ENCODE results near the gene RPL11. TPM values are rescaled to one million over a fixed set of nuclear protein-coding genes. Genes with fewer than 3 reads are reported as not detected.

Gene RPL11
- polyA plus RNA-seq, 1 donor (not counting 4 experiments of a cell fraction or from before 2014, with no cell fraction given) = 2,447 TPM

- dilution Hi-C loops (cut with MboI; ENCODE audit: extremely low pct_ligation_motif_present, low sequenced_read_pairs) = no loop called here
- peak overlapping the region; percentile 90 for H2AFZ ChIP-seq (ENCODE audit: control insufficient read depth, low read length)
Measured at GRCh38 chr1:23742670-23743286, 51.2 kb downstream of the RPL11 start.

DNA sequence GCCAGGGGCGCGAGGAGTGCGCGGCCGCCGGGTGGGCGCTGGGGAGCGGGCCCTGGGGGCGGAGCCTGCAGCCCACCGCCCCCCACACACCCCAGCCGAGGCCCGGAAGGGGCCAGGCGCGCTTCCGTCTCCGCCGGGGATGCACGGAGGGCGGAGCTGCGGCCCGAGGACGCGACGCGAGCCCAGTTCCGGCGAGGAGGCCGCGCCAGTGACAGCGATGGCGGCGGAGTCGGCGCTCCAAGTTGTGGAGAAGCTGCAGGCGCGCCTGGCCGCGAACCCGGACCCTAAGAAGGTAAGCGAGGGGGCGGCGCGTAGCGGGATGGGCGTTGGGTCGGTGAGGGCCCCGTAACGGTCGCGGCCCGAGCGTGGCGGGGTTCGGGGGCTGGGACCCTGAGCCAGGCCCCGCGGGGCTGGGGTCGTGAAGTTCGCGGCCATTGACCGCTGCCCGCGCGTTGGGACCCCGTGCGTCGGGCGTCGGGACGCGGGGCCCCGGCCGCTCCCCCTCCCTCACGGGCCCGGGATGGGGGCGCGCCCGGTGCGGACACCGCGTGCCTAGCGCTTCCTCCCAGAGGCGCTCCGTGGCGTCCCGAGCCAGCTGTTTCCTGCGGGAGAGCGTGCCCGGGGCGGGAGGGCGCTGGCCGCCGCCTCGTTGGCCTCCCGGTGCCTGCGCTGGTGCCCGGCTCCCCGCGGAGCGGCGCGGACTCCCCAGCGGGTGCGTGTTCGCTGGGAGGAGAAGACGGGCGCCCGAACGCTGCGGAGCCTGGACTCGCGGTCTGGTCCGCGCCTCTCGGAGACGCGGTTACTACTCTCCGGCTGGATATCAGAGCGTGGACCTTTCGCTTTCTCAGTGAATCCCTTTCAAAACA lies 51.9 kb downstream of the RPL11 start, which contains the start of gene ELOA:
Gene ELOA (plus strand): TSS at position 185 of the 866 bp plus-strand sequence. CDS start 33 bp downstream, at position 218.
- Histone ChIP-seq H4K20me1 (ENCODE audit: control insufficient read depth, extremely low read depth, insufficient read depth, low read length) (peaks cover 4% of the 10 kb centered on the region), H3K4me1 (ENCODE audit: control insufficient read depth, extremely low read depth, insufficient read depth, low read length) (peaks cover 30% of the 10 kb centered on the region), H2AFZ (ENCODE audit: control insufficient read depth, low read length) (peak within 1 kb of the TSS; percentile 90), H3K4me2 (ENCODE audit: control insufficient read depth, extremely low read depth, insufficient read depth, low read depth, low read length) (peak within 1 kb of the TSS; percentile 97), H3K36me3 (ENCODE audit: control insufficient read depth in 2 of 2, extremely low read depth in 1 of 2, insufficient read depth in 2 of 2, low read length in 2 of 2) (peaks cover 4 to 6% of the 10 kb centered on the region in 2 experiments), H3K79me2 (ENCODE audit: control insufficient read depth, insufficient read depth, low read length) (peaks cover 52% of the 10 kb centered on the region), H3K9ac (ENCODE audit: control insufficient read depth, extremely low read depth, insufficient read depth, low read length) (peak within 1 kb of the TSS; percentile 87), H3K4me3 (ENCODE audit: control insufficient read depth in 2 of 3, extremely low read depth in 1 of 3, insufficient read depth in 2 of 3, low read depth in 1 of 3, low read length in 3 of 3) (peak within 1 kb of the TSS; percentile 69 to 89 (median 74)), H3K9me3 (ENCODE audit: control insufficient read depth, low read depth, low read length) (no peaks in the 10 kb centered on the region), H3K27me3 (ENCODE audit: control insufficient read depth, extremely low read depth, insufficient read depth, low read length) (no peaks in the 10 kb centered on the region), H3K27ac (ENCODE audit: control insufficient read depth, insufficient read depth, low read length) (peak within 1 kb of the TSS; percentile 42), H3K9me1 (ENCODE audit: control insufficient read depth, extremely low read depth, insufficient read depth, low read length) (peaks cover 5% of the 10 kb centered on the region)
- FAIRE-seq = no peak
- peak; percentile 28 for DNase-seq (ENCODE audit: low read depth, low spot score)
- dilution Hi-C loops (cut with MboI; ENCODE audit: extremely low pct_ligation_motif_present, low sequenced_read_pairs) = no loop called here
- TF ChIP-seq CTCF (optimal IDR thresholded peaks at IDR 0.05 in 1 of 3, IDR thresholded peaks at IDR 0.05 in 1 of 3, conservative IDR thresholded peaks at IDR 0.05 in 1 of 3; ENCODE audit: extremely low read depth in 1 of 3, insufficient read depth in 2 of 3, low read length in 3 of 3) (no peak), EZH2 (IDR thresholded peaks at IDR 0.05; ENCODE audit: low read length) (no peak)

More at GRCh38 chr1:23742670-23743286, 51.2 kb downstream of the RPL11 start:
- Histone ChIP-seq H3K79me2 (ENCODE audit: control insufficient read depth, insufficient read depth, low read length) (peaks cover 44% of the 10 kb centered on the region), H3K9me3 (ENCODE audit: control insufficient read depth, low read depth, low read length) (no peaks in the 10 kb centered on the region), H3K9ac (ENCODE audit: control insufficient read depth, extremely low read depth, insufficient read depth, low read length) (peak overlapping the region; percentile 87), H4K20me1 (ENCODE audit: control insufficient read depth, extremely low read depth, insufficient read depth, low read length) (no peaks in the 10 kb centered on the region), H3K4me3 (ENCODE audit: control insufficient read depth in 2 of 3, extremely low read depth in 1 of 3, insufficient read depth in 2 of 3, low read depth in 1 of 3, low read length in 3 of 3) (peak overlapping the region; percentile 69 to 89 (median 74)), H3K27ac (ENCODE audit: control insufficient read depth, insufficient read depth, low read length) (peak overlapping the region; percentile 42), H3K4me1 (ENCODE audit: control insufficient read depth, extremely low read depth, insufficient read depth, low read length) (peaks cover 27% of the 10 kb centered on the region), H3K27me3 (ENCODE audit: control insufficient read depth, extremely low read depth, insufficient read depth, low read length) (no peaks in the 10 kb centered on the region), H3K36me3 (ENCODE audit: control insufficient read depth in 2 of 2, extremely low read depth in 1 of 2, insufficient read depth in 2 of 2, low read length in 2 of 2) (peaks cover 4 to 6% of the 10 kb centered on the region in 2 experiments), H3K9me1 (ENCODE audit: control insufficient read depth, extremely low read depth, insufficient read depth, low read length) (peaks cover 5% of the 10 kb centered on the region), H3K4me2 (ENCODE audit: control insufficient read depth, extremely low read depth, insufficient read depth, low read depth, low read length) (peak overlapping the region; percentile 97)
- TF ChIP-seq EZH2 (IDR thresholded peaks at IDR 0.05; ENCODE audit: low read length) (no peak), CTCF (optimal IDR thresholded peaks at IDR 0.05 in 1 of 3, IDR thresholded peaks at IDR 0.05 in 1 of 3, conservative IDR thresholded peaks at IDR 0.05 in 1 of 3; ENCODE audit: extremely low read depth in 1 of 3, insufficient read depth in 2 of 3, low read length in 3 of 3) (no peak)
- no peak for FAIRE-seq
- DNase-seq (ENCODE audit: low read depth, low spot score) = no peak

All from keratinocyte (primary cell).